Measurements from ENCODE around the gene ZNF366.

GRCh38 chr5:72511366-72511765, 4.2 kb upstream of the ZNF366 start:
- TF ChIP-seq CTCF (IDR thresholded peaks at IDR 0.05) = no peak
- TF ChIP-seq POLR2AphosphoS5 (IDR thresholded peaks at IDR 0.05) = no peak
- no peak for TF ChIP-seq POLR2A (IDR thresholded peaks at IDR 0.05)
- no peak for TF ChIP-seq EP300 (IDR thresholded peaks at IDR 0.05)

All from suprapubic skin (tissue), 4 donors.